ENCODE results near the gene PID1. TPM values are rescaled to one million over a fixed set of nuclear protein-coding genes. Genes with fewer than 3 reads are reported as not detected.

PID1 gene
- total and polyA plus RNA-seq, 7 donors = 19.7 to 83.6 (median 67.3) TPM

- intact Hi-C loops (cut with DNase I) = no loop called here
- 71 to 79% methylated on average over 9 of the region's 9 CpGs for WGBS, 2 donors
- DNase-seq = peak; percentile 72
- Histone ChIP-seq H3K36me3 (no peaks in the 10 kb centered on the region), H3K4me1 (peaks cover 0 to 2% (median 0%) of the 10 kb centered on the region in 4 donors), H3K27ac (peak overlapping the region in 2 of 4 donors; percentile 14 to 46), H3K27me3 (no peaks in the 10 kb centered on the region), H3K4me3 (no peak overlapping the region), H3K9me3 (peaks cover 0 to 3% (median 0%) of the 10 kb centered on the region in 4 donors)
- TF ChIP-seq POLR2AphosphoS5 (IDR thresholded peaks at IDR 0.05) (peak in 2 of 4 donors; percentile 27 to 41), CTCF (IDR thresholded peaks at IDR 0.05) (no peak)
Measured at GRCh38 chr2:229235131-229235914, 35.8 kb downstream of the PID1 start.

GRCh38 chr2:229231885-229232284 is 39.2 kb downstream of the PID1 start:
- Histone ChIP-seq H3K36me3 (no peaks in the 10 kb centered on the region), H3K4me3 (no peak overlapping the region), H3K27ac (peak overlapping the region in 1 of 4 donors; percentile 43), H3K9me3 (no peaks in the 10 kb centered on the region), H3K27me3 (no peaks in the 10 kb centered on the region), H3K4me1 (peaks cover 0 to 15% (median 0%) of the 10 kb centered on the region in 4 donors)
- intact Hi-C loops (cut with DNase I) = no loop called here
- TF ChIP-seq CTCF (IDR thresholded peaks at IDR 0.05) = no peak
- TF ChIP-seq POLR2AphosphoS5 (IDR thresholded peaks at IDR 0.05) = no peak
- TF ChIP-seq EP300 (IDR thresholded peaks at IDR 0.05) = no peak
- TF ChIP-seq POLR2A (IDR thresholded peaks at IDR 0.05) = no peak
- no peak for DNase-seq
- WGBS, 2 donors = 86 to 92% methylated on average over 7 of the region's 7 CpGs

GRCh38 chr2:229231328-229231868 is 39.7 kb downstream of the PID1 start:
- Histone ChIP-seq H3K27me3 (no peaks in the 10 kb centered on the region), H3K4me1 (peaks cover 0 to 15% (median 0%) of the 10 kb centered on the region in 4 donors), H3K9me3 (no peaks in the 10 kb centered on the region), H3K4me3 (no peak overlapping the region), H3K27ac (peak overlapping the region in 2 of 4 donors; percentile 6 to 43), H3K36me3 (no peaks in the 10 kb centered on the region)
- DNase-seq = no peak
- intact Hi-C loops (cut with DNase I) = no loop called here
- TF ChIP-seq POLR2AphosphoS5 (IDR thresholded peaks at IDR 0.05) (no peak), EP300 (IDR thresholded peaks at IDR 0.05) (no peak), CTCF (IDR thresholded peaks at IDR 0.05) (no peak), POLR2A (IDR thresholded peaks at IDR 0.05) (no peak)
- WGBS, 2 donors = 83 to 86% methylated on average over 3 of the region's 3 CpGs

- Histone ChIP-seq H3K27me3 (no peaks in the 10 kb centered on the region), H3K9me3 (no peaks in the 10 kb centered on the region), H3K36me3 (no peaks in the 10 kb centered on the region), H3K27ac (peak overlapping the region in 2 of 4 donors; percentile 6 to 43), H3K4me3 (no peak overlapping the region), H3K4me1 (peaks cover 0 to 15% (median 0%) of the 10 kb centered on the region in 4 donors)
- intact Hi-C loops (cut with DNase I) = no loop called here
- peak; percentile 87 for DNase-seq
- WGBS, 2 donors = 70 to 80% methylated on average over 4 of the region's 4 CpGs
- TF ChIP-seq CTCF (IDR thresholded peaks at IDR 0.05) (no peak), EP300 (IDR thresholded peaks at IDR 0.05) (no peak), POLR2A (IDR thresholded peaks at IDR 0.05) (no peak), POLR2AphosphoS5 (IDR thresholded peaks at IDR 0.05) (no peak)
Measured at GRCh38 chr2:229230911-229231310, 40.2 kb downstream of the PID1 start.

Data from sigmoid colon (tissue), 7 donors.